ENCODE results near the gene TRAFD1.

Gene TRAFD1

GRCh38 chr12:112159146-112159541 is 33.8 kb downstream of the TRAFD1 start:
- DNase-seq = no peak

GRCh38 chr12:112160611-112161010 is 35.3 kb downstream of the TRAFD1 start:
- no peak for DNase-seq

- DNase-seq = no peak
Measured at GRCh38 chr12:112161711-112162110, 36.4 kb downstream of the TRAFD1 start.

DNA sequence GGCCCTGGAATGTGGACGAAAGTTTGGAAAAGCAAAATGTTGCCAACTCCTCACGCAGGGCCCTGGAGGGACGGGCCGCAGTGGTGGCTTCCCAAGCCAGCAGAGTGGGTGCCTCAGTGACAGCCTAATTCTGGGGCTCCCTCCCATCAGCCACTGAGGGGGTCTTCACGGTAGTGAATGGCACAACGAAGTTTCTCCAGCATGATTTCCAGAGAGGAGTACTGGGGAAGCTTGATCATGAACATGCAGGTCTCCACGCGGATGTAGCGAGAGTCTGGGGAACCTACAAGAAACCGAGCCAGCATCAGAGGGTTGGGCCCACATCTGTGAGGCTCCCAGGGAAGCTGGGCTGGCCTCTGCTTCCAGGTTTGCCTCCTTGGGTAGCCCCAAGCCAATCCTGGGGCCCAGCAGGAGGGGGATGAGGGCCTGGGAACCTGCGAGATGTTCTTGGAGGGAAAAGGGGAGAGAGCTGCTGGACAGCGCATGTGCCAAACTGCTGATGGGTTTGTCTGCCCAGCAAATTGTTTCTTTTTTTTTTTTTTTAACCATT is 37.0 kb downstream of the TRAFD1 start:
- DNase-seq = no peak

- no peak for DNase-seq
Measured at GRCh38 chr12:112163056-112163455, 37.7 kb downstream of the TRAFD1 start.

DNA sequence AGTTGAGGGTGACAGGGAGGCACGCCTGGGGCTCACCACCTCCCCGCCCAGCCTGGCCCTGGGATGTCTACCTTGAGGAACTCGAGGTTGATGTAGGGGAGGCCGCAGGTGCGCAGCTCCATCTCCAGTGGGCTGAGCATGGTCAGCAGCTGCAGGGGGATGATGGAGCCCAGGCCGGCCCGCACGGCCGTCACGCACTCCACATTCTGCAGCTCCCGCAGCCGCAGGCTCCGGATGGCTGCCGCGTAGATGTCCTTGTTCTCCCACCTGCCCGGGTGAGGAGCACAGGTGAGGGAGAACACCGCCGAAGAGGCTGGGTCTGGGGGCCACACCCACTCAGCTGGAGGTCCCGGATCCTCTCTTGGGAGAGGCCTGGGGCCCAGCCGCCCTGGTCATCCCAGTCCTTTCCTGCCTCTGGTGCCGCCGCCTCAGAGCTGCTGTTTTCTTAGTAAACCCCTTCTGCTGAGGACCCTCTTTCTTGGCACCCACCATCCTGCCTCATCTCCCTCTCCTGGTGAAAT is 38.2 kb downstream of the TRAFD1 start:
- DNase-seq = no peak

DNA sequence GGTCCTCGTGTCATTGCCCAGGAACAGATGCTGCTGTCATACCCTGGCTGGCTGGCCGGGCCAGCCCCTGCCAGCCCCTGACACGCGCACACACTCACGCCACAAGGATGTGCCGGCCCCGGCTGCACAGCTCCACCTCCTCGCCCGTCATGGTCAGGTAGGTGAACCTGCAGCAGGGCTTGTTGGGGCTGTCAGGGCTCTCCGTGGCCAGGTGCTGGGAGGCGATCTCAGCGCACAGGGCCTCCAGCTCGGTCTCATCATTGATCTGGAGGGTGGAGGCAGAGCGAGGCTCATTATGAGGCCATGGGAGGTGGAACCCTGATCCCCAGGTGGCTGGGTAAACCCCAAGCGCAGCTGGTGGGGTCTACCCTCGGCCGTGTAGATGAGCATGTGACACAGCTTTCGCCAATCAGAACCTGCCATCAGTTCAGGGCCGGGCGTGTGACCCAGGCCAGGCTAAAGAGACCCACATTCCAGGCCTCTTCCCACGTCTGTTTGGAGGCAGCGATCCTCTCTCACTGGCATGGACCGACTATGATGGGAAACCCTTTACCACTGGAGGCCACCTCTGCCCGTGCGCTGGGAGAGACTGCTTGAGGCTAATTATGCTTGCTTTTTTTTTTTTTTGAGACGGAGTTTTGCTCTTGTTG is 38.8 kb downstream of the TRAFD1 start:
- no peak for DNase-seq

DNA sequence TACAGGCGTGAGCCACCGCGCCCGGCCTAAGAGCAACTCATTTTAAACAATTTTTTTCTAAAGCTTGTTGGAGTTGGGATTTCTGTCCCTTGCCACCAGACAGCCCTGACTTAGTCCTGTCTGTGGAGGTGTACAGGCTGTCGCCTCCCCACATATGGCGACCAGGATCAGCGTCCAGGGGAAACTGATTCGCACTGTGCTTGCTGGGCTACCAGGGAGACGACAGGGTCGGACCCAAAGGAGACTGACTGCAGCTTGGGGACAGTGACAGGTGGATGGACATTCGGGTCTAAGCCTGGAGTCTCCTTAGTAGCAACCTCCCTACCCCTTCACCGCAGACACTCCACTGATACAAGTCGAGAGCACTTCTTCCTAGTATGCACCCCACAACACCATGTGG is 40.3 kb downstream of the TRAFD1 start:
- DNase-seq = no peak

- no peak for DNase-seq
Measured at GRCh38 chr12:112166051-112167015, 41.0 kb downstream of the TRAFD1 start.

DNA sequence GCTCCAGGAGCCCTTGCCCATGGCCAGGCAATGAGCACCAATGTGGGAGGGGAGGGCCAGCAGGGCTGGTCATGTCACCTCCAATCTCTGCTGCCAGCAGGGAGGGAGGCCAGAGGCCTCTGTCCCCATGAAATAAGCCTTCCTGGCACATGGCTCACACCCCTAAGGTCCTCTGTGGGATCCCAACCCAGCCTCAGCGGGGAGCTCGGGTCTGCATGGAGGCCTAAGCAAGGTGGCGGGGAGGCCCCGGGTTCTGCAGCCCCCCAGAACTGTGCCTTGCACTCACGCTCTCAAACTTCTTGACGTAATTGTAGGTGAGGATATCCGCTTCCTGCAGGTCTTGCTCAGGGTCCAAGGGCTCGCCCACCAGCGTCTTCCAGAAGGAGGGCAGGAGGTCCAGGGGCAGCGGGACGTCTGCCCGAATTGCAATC is 41.7 kb downstream of the TRAFD1 start:
- no peak for DNase-seq

GRCh38 chr12:112167718-112168525 is 42.6 kb downstream of the TRAFD1 start:
- DNase-seq = no peak

- no peak for DNase-seq
Measured at GRCh38 chr12:112168561-112168971, 43.2 kb downstream of the TRAFD1 start.

- no peak for DNase-seq
Measured at GRCh38 chr12:112169161-112169872, 44.0 kb downstream of the TRAFD1 start.

DNA sequence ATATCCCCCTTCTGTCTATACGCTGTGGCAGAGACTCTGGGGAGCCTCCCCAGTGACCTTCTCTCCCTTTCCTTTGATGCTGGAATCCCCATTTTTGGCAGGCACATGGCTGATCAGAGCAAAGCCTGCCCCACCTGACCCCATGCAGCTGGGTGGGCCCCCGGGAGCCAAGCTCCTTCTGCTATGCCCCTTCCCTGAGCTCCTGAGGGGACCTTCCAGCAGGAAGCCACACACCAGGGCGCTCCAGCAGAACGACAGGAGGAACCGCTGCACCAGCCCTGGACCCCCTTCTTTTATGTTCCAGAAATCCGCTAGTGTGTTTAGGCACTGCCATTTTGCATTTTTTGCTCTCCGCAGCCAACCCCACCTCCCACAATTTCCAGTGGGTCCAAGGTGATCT is 44.6 kb downstream of the TRAFD1 start:
- no peak for DNase-seq

DNA sequence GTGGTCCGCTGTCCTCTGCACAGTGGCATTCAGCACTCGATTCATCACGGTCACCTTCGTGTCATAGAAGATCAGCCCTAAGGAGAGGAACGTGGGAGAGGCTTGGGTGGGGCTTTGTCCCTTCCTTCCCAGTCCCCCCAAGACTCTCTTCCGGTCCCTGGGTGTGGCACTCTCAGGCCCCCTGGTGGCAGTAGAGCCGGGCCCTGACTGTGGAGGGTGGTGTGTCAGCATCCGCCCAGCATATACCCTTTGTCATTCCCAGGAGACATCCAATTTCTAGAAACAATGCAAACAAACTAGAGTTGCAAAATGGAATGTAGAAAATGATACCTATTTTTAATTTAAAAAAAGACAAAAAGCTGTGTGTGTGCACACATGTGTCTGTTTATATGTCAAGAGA is 45.0 kb downstream of the TRAFD1 start:
- DNase-seq = peak in 1 of 2 experiments; percentile 3

- DNase-seq = no peak
Measured at GRCh38 chr12:112170971-112171596, 45.7 kb downstream of the TRAFD1 start.

- no peak for DNase-seq
Measured at GRCh38 chr12:112172556-112173324, 47.4 kb downstream of the TRAFD1 start.

GRCh38 chr12:112175361-112176155 is 50.2 kb downstream of the TRAFD1 start:
- DNase-seq = no peak

DNA sequence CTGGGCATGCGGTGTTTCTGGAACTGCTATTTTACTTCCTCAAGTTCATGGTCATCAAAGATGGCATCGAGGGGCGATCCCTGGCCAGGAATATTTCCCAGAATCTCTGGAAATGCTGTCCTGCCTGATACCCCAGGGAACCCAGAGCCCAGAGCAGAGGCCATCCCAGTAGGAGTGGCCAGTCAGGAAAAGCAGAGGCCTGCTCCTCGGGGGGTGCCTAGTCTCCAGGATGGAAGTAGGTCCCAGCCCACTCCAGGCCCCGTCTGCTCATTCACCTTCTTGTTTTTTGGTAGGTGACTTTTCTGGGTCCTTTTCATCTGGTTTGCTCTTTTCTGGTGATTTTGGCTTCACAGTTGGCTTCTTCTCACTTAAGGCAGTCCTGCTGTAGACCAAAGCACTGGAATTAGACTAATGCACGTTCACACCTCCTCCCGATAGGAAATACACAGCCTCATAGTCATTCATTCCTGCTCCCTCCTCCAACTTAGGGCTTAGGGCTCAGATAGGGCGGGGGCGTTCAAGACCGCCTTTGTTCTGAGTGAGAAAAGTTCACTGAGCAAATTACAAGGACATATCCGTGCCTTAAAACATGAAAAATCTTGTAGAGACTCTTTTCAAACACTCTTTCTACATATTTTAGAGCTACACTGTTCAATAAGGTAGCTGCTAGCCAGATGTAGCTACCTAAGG is 51.1 kb downstream of the TRAFD1 start:
- no peak for DNase-seq

Data from NCI-H524 (cell line).